GM23338 (cell line): Measurements from ENCODE around the gene VAMP3. TPM values are rescaled to one million over a fixed set of nuclear protein-coding genes. Genes with fewer than 3 reads are reported as not detected.

Experiments
- ATAC-seq: fragments of 200-7000 bp; cut with Tn5 transposase; 3 replicates; pipeline ENCODE4 v1.9.1; 2020
- DNase-seq: peaks from one replicate; pipeline ENCODE4 v3.0.0-alpha.2; 2015; ENCODE audit warnings: low spot score
- H2AFZ ChIP-seq: fragments of 200-600 bp; sonication (generic); 2 replicates; pipeline ENCODE4 v1.8.0; 2016; ENCODE audit warnings: antibody characterized with exemption, mild to moderate bottlenecking, moderate library complexity
- H3F3A ChIP-seq: fragments of 200-600 bp; sonication (generic); replicated peaks from 2 replicates; pipeline ENCODE4 v1.8.0; 2017; ENCODE audit warnings: antibody characterized with exemption, mixed run types, low read depth
- H3K27ac ChIP-seq: fragments of 200-600 bp; sonication (generic); 2 replicates; pipeline ENCODE4 v1.6.1; 2016; ENCODE audit warnings: low read depth
- H3K27me3 ChIP-seq: fragments of 200-600 bp; sonication (generic); 2 replicates; pipeline ENCODE4 v1.8.0; 2016; ENCODE audit warnings: mild to moderate bottlenecking, mixed run types, moderate library complexity; ENCODE audit not compliant: insufficient read depth
- H3K36me3 ChIP-seq: fragments of 200-600 bp; sonication (generic); 2 replicates; pipeline ENCODE4 v1.8.0; 2016; ENCODE audit warnings: mild to moderate bottlenecking; ENCODE audit not compliant: insufficient read depth
- H3K4me1 ChIP-seq: fragments of 200-600 bp; sonication (generic); 2 replicates; pipeline ENCODE4 v1.8.0; 2016; ENCODE audit warnings: mild to moderate bottlenecking, moderate library complexity; ENCODE audit not compliant: insufficient read depth
- H3K4me2 ChIP-seq: fragments of 200-600 bp; sonication (generic); 2 replicates; pipeline ENCODE4 v1.7.1; 2017; ENCODE audit warnings: mixed run types
- H3K4me3 ChIP-seq: fragments of 200-600 bp; sonication (generic); 2 replicates; pipeline ENCODE4 v1.6.1; 2016; ENCODE audit warnings: mixed run types
- H3K79me2 ChIP-seq: fragments of 200-600 bp; sonication (generic); replicated peaks from 2 replicates; pipeline ENCODE4 v1.8.0; 2017; ENCODE audit warnings: mild to moderate bottlenecking; ENCODE audit not compliant: insufficient read depth
- H3K9me2 ChIP-seq: fragments of 200-600 bp; sonication (generic); 2 replicates; pipeline ENCODE4 v1.8.0; 2017; ENCODE audit not compliant: insufficient read depth
- H4K20me1 ChIP-seq: fragments of 200-600 bp; sonication (generic); replicated peaks from 2 replicates; pipeline ENCODE4 v1.8.0; 2017; ENCODE audit warnings: mild to moderate bottlenecking; ENCODE audit not compliant: insufficient read depth
- H3K27ac Mint-ChIP-seq: 2 replicates; pipeline ENCODE4 v1.8.0; 2020; ENCODE audit warnings: inconsistent platforms, mild to moderate bottlenecking, moderate library complexity, mixed read lengths
- H3K27me3 Mint-ChIP-seq: 3 replicates; pipeline ENCODE4 v1.8.0; 2022; ENCODE audit warnings: low read depth, mild to moderate bottlenecking, moderate library complexity, mixed read lengths, inconsistent platforms; ENCODE audit not compliant: insufficient read depth, poor library complexity
- H3K36me3 Mint-ChIP-seq: 3 replicates; pipeline ENCODE4 v1.8.0; 2021; ENCODE audit warnings: low read depth, mild to moderate bottlenecking, inconsistent platforms, moderate library complexity, mixed read lengths
- H3K4me1 Mint-ChIP-seq: 3 replicates; pipeline ENCODE4 v1.8.0; 2020; ENCODE audit warnings: mild to moderate bottlenecking, inconsistent platforms, mixed read lengths
- H3K4me3 Mint-ChIP-seq: 3 replicates; pipeline ENCODE4 v1.8.0; 2021; ENCODE audit warnings: moderate library complexity, mild to moderate bottlenecking, inconsistent platforms, mixed read lengths
- H3K9me3 Mint-ChIP-seq: 3 replicates; pipeline ENCODE4 v1.8.0; 2020; ENCODE audit warnings: moderate library complexity, mild to moderate bottlenecking, inconsistent platforms, mixed read lengths
- CREB1 ChIP-seq: fragments of 250-450 bp; sonication (Bioruptor Pico); IDR thresholded peaks from 2 replicates; pipeline ENCODE4 v1.5.0; 2020; ENCODE audit warnings: low read depth, mild to moderate bottlenecking, moderate library complexity
- EZH2 ChIP-seq: fragments of 200-600 bp; sonication (generic); IDR thresholded peaks from one replicate; pipeline ENCODE4 v1.8.0; 2017; ENCODE audit warnings: antibody characterized with exemption, mild to moderate bottlenecking, low read depth; ENCODE audit not compliant: unreplicated experiment
- EZH2phosphoT487 ChIP-seq: fragments of 200-600 bp; sonication (generic); IDR thresholded peaks from one replicate; pipeline ENCODE4 v1.8.1; 2018; ENCODE audit warnings: antibody characterized with exemption; ENCODE audit not compliant: unreplicated experiment
- JUNB ChIP-seq: IDR thresholded peaks from one replicate; pipeline ENCODE4 v1.6.1; 2016; ENCODE audit warnings: antibody characterized with exemption; ENCODE audit not compliant: unreplicated experiment
- NANOG ChIP-seq: IDR thresholded peaks from 2 replicates; pipeline ENCODE4 v1.6.1; 2016; ENCODE audit warnings: antibody characterized with exemption, borderline replicate concordance
- STAT1 ChIP-seq: IDR thresholded peaks from one replicate; pipeline ENCODE4 v1.6.1; 2016; ENCODE audit warnings: antibody characterized with exemption; ENCODE audit not compliant: unreplicated experiment
- ZNF114 ChIP-seq: fragments of 250-450 bp; sonication (Bioruptor Pico); IDR thresholded peaks from 2 replicates; pipeline ENCODE4 v1.5.0; 2020; ENCODE audit warnings: mild to moderate bottlenecking, moderate library complexity
- ZNF331 ChIP-seq: fragments of 250-450 bp; sonication (Bioruptor Pico); IDR thresholded peaks from 2 replicates; pipeline ENCODE4 v1.5.0; 2020; ENCODE audit warnings: low read depth, mild to moderate bottlenecking, moderate library complexity
- polyA plus RNA-seq: library from polyadenylated mRNA; unstranded; fragments of >200 nt; fragmentation: Nextera tagmentation; extraction: Ambion mirVana; gene quantifications from 2 replicates; pipeline ENCODE4 v1.2.1, GENCODE V29; 2016
- total RNA-seq: library from RNA; depleted of rRNA; stranded (reverse); fragments of >200 nt; shearing (Covaris generic); gene quantifications from 2 replicates; pipeline ENCODE4 v1.2.3, GENCODE V29; 2014
- TF ChIP-seq, protein P1 (sequence below): IDR thresholded peaks from one replicate; pipeline ENCODE4 v1.6.1; 2018; ENCODE audit warnings: antibody characterized with exemption; ENCODE audit not compliant: unreplicated experiment
- TF ChIP-seq, protein P2 (sequence below), 2 experiments: fragments of 200-600 bp in 1 of 2; sonication (generic) in 1 of 2; conservative IDR thresholded peaks; 2 replicates each; pipeline versions ENCODE4 v1.5.1 to v1.6.1; 2016 to 2017; ENCODE audit warnings: antibody characterized with exemption in 2 of 2, low read depth in 2 of 2, mild to moderate bottlenecking in 2 of 2, moderate library complexity in 1 of 2
- TF ChIP-seq, protein P3 (sequence below): IDR thresholded peaks from 2 replicates; pipeline ENCODE4 v1.6.1; 2016; ENCODE audit warnings: antibody characterized with exemption

VAMP3 gene
- total and polyA plus RNA-seq, 2 experiments from 2014 or later: 16.3 to 43.0 TPM

DNA sequence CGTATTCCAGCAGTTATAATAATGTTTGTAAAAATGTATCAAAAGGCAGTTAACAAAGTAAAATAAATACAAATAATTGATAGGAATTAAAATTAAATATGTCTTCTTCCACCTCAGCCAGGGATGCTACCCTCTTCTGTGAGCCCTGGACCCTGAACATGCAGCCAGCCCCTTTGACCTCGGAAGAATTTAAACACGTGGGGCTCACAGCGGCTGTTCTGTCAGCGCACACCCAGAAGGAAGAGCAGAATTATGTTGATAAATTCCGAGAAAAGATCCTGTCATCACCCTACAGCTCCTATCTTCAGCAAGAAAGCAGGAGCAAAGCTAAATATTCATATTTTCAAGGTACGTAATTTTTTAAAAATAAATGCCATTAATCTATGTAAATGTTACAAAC, 55.3 kb downstream of the VAMP3 start:
- no peaks in the 10 kb centered on the region for H3K4me1 Mint-ChIP-seq

DNA sequence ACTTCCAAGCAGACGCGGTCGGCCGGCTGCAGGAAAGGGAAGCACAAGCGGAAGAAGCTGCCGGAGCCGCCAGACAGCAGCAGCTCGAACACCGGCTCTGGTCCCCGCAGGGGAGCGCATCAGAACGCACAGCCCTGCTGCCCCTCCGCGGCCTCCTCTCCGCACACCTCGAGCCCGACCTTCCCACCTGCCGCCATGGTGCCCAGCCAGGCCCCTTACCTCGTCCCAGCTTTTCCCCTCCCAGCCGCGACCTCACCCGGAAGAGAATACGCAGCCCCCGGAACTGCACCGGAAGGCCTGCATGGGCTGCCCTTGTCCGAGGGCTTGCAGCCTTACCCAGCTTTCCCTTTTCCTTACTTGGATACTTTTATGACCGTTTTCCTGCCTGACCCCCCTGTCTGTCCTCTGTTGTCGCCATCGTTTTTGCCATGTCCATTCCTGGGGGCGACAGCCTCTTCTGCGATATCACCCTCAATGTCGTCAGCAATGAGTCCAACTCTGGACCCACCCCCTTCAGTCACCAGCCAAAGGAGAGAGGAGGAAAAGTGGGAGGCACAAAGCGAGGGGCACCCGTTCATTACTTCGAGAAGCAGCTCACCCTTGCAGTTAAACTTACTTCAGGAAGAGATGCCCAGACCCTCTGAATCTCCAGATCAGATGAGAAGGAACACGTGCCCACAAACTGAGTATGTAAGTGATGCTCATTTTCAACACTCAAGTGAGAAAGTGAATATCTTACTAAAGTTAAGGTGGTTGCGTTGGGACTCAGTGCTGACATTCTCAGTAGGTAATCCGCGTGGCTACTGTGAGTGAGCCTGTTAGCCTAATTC, 56.2 kb downstream of the VAMP3 start:
- Histone ChIP-seq H3K36me3 (peaks cover 12% of the 10 kb centered on the region; the same call in 1 of the 2 replicates), H3K27me3 (no peaks in the 10 kb centered on the region), H3K27ac (no peak overlapping the region), H3K79me2 (no peaks in the 10 kb centered on the region), H3K4me1 (no peaks in the 10 kb centered on the region), H3K4me3 (no peak overlapping the region), H2AFZ (no peak overlapping the region), H3K4me2 (no peak overlapping the region), H3K9me2 (no peaks in the 10 kb centered on the region), H4K20me1 (no peaks in the 10 kb centered on the region), H3F3A (no peaks in the 10 kb centered on the region)
- Mint-ChIP-seq H3K9me3 (no peaks in the 10 kb centered on the region), H3K36me3 (peaks cover 10% of the 10 kb centered on the region), H3K4me1 (no peaks in the 10 kb centered on the region), H3K4me3 (no peak overlapping the region), H3K27ac (no peak overlapping the region), H3K27me3 (peaks cover 3% of the 10 kb centered on the region)
- no peak for ATAC-seq
- DNase-seq: peak; percentile 6
- no peak for TF ChIP-seq JUNB
- no peak for TF ChIP-seq ZNF114 (CRISPR knock-in tag)
- TF ChIP-seq EZH2: no peak
- no peak for TF ChIP-seq EZH2phosphoT487
- TF ChIP-seq, protein P1, sequence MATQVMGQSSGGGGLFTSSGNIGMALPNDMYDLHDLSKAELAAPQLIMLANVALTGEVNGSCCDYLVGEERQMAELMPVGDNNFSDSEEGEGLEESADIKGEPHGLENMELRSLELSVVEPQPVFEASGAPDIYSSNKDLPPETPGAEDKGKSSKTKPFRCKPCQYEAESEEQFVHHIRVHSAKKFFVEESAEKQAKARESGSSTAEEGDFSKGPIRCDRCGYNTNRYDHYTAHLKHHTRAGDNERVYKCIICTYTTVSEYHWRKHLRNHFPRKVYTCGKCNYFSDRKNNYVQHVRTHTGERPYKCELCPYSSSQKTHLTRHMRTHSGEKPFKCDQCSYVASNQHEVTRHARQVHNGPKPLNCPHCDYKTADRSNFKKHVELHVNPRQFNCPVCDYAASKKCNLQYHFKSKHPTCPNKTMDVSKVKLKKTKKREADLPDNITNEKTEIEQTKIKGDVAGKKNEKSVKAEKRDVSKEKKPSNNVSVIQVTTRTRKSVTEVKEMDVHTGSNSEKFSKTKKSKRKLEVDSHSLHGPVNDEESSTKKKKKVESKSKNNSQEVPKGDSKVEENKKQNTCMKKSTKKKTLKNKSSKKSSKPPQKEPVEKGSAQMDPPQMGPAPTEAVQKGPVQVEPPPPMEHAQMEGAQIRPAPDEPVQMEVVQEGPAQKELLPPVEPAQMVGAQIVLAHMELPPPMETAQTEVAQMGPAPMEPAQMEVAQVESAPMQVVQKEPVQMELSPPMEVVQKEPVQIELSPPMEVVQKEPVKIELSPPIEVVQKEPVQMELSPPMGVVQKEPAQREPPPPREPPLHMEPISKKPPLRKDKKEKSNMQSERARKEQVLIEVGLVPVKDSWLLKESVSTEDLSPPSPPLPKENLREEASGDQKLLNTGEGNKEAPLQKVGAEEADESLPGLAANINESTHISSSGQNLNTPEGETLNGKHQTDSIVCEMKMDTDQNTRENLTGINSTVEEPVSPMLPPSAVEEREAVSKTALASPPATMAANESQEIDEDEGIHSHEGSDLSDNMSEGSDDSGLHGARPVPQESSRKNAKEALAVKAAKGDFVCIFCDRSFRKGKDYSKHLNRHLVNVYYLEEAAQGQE: no peak
- TF ChIP-seq, protein P2, sequence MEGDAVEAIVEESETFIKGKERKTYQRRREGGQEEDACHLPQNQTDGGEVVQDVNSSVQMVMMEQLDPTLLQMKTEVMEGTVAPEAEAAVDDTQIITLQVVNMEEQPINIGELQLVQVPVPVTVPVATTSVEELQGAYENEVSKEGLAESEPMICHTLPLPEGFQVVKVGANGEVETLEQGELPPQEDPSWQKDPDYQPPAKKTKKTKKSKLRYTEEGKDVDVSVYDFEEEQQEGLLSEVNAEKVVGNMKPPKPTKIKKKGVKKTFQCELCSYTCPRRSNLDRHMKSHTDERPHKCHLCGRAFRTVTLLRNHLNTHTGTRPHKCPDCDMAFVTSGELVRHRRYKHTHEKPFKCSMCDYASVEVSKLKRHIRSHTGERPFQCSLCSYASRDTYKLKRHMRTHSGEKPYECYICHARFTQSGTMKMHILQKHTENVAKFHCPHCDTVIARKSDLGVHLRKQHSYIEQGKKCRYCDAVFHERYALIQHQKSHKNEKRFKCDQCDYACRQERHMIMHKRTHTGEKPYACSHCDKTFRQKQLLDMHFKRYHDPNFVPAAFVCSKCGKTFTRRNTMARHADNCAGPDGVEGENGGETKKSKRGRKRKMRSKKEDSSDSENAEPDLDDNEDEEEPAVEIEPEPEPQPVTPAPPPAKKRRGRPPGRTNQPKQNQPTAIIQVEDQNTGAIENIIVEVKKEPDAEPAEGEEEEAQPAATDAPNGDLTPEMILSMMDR (conservative IDR thresholded peaks at IDR 0.05; ENCODE audit: low read depth in 2 of 2): no peak
- no peak for TF ChIP-seq NANOG

More for the DNA sequence above, 55.3 kb downstream of the VAMP3 start:
- TF ChIP-seq, protein P1: no peak
- TF ChIP-seq STAT1 (no peak), ZNF114 (CRISPR knock-in tag) (no peak), CREB1 (CRISPR knock-in tag) (no peak), JUNB (no peak), ZNF331 (CRISPR knock-in tag) (no peak)
- TF ChIP-seq, protein P3, sequence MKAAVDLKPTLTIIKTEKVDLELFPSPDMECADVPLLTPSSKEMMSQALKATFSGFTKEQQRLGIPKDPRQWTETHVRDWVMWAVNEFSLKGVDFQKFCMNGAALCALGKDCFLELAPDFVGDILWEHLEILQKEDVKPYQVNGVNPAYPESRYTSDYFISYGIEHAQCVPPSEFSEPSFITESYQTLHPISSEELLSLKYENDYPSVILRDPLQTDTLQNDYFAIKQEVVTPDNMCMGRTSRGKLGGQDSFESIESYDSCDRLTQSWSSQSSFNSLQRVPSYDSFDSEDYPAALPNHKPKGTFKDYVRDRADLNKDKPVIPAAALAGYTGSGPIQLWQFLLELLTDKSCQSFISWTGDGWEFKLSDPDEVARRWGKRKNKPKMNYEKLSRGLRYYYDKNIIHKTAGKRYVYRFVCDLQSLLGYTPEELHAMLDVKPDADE: no peak
- Histone ChIP-seq H3K4me3 (no peak overlapping the region), H3K79me2 (no peaks in the 10 kb centered on the region), H3K4me1 (no peaks in the 10 kb centered on the region), H4K20me1 (no peaks in the 10 kb centered on the region), H3K9me2 (no peaks in the 10 kb centered on the region), H3K4me2 (no peak overlapping the region), H3K36me3 (peaks cover 12% of the 10 kb centered on the region; the same call in 1 of the 2 replicates), H2AFZ (no peak overlapping the region), H3K27ac (no peak overlapping the region), H3K27me3 (no peaks in the 10 kb centered on the region), H3F3A (no peaks in the 10 kb centered on the region)
- no peaks in the 10 kb centered on the region for H3K9me3 Mint-ChIP-seq
- peaks cover 10% of the 10 kb centered on the region for H3K36me3 Mint-ChIP-seq
- no peak overlapping the region for H3K4me3 Mint-ChIP-seq
- DNase-seq (no peak), ATAC-seq (no peak)
- H3K27me3 Mint-ChIP-seq: peaks cover 3% of the 10 kb centered on the region
- H3K27ac Mint-ChIP-seq: no peak overlapping the region
